ENCODE measurements around the gene FAM163B.

DNA sequence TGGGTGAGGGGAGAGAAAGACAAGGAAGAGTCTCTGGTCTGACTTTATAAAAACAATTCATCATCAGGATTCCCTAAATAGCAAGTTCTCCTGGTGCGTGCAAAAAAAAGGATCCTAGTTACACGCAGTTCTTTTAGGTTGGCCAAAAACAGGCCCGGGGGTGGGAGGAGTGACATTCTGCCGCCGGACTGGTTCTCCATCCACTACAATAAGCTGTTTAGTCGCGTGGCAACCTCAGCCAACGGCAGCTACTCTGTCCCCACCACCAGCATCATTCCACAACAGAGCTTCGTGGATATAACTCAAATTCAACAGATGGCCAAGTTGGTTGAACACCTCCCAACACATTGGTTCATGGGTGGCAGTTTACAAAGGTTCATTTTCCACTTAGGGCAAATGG lies 2.9 kb upstream of the FAM163B start:
- TF ChIP-seq, protein P1, sequence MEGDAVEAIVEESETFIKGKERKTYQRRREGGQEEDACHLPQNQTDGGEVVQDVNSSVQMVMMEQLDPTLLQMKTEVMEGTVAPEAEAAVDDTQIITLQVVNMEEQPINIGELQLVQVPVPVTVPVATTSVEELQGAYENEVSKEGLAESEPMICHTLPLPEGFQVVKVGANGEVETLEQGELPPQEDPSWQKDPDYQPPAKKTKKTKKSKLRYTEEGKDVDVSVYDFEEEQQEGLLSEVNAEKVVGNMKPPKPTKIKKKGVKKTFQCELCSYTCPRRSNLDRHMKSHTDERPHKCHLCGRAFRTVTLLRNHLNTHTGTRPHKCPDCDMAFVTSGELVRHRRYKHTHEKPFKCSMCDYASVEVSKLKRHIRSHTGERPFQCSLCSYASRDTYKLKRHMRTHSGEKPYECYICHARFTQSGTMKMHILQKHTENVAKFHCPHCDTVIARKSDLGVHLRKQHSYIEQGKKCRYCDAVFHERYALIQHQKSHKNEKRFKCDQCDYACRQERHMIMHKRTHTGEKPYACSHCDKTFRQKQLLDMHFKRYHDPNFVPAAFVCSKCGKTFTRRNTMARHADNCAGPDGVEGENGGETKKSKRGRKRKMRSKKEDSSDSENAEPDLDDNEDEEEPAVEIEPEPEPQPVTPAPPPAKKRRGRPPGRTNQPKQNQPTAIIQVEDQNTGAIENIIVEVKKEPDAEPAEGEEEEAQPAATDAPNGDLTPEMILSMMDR (conservative IDR thresholded peaks at IDR 0.05; ENCODE audit: low read depth in 2 of 2) = no peak
- TF ChIP-seq POLR2AphosphoS5 (IDR thresholded peaks at IDR 0.05; ENCODE audit: low read depth) (no peak), EZH2 (IDR thresholded peaks at IDR 0.05; ENCODE audit: low read depth, unreplicated experiment) (no peak), EZH2phosphoT487 (IDR thresholded peaks at IDR 0.05; ENCODE audit: unreplicated experiment) (no peak)
